Nephron progenitor cell (in vitro differentiated cells): ENCODE data around the gene TRIP10.

Source experiments
- DNase-seq: peaks from one replicate; pipeline ENCODE4 v3.0.0; 2021
- H3K27ac Mint-ChIP-seq: 2 replicates; pipeline ENCODE4 v1.8.0; 2021; ENCODE audit warnings: mild to moderate bottlenecking, moderate library complexity, mixed read lengths
- H3K27me3 Mint-ChIP-seq: 2 replicates; pipeline ENCODE4 v1.8.0; 2021; ENCODE audit warnings: mild to moderate bottlenecking, low read depth, mixed read lengths; ENCODE audit not compliant: poor library complexity
- H3K36me3 Mint-ChIP-seq: 2 replicates; pipeline ENCODE4 v1.8.0; 2021; ENCODE audit warnings: low read depth, mixed read lengths
- H3K4me1 Mint-ChIP-seq: 2 replicates; pipeline ENCODE4 v1.8.0; 2021; ENCODE audit warnings: mixed read lengths
- H3K4me3 Mint-ChIP-seq: 2 replicates; pipeline ENCODE4 v1.8.0; 2021; ENCODE audit warnings: mild to moderate bottlenecking, moderate library complexity, mixed read lengths
- H3K9me3 Mint-ChIP-seq: 2 replicates; pipeline ENCODE4 v1.8.0; 2021; ENCODE audit warnings: mild to moderate bottlenecking, moderate library complexity, mixed read lengths
- CTCF ChIP-seq: fragments of 200-600 bp; sonication (generic); IDR thresholded peaks from 2 replicates; pipeline ENCODE4 v1.5.0; 2021; ENCODE audit warnings: antibody characterized with exemption

TRIP10 gene

GRCh38 chr19:6712692-6713670, 26.5 kb upstream of the TRIP10 start:
- peaks cover 6% of the 10 kb centered on the region for H3K4me1 Mint-ChIP-seq
- no peak for TF ChIP-seq CTCF
- H3K27ac Mint-ChIP-seq = no peak overlapping the region
- H3K9me3 Mint-ChIP-seq = no peaks in the 10 kb centered on the region
- no peak overlapping the region for H3K4me3 Mint-ChIP-seq
- no peaks in the 10 kb centered on the region for H3K36me3 Mint-ChIP-seq
- no peak for DNase-seq
- peaks cover 67% of the 10 kb centered on the region for H3K27me3 Mint-ChIP-seq

GRCh38 chr19:6713773-6714692, 25.4 kb upstream of the TRIP10 start:
- H3K4me1 Mint-ChIP-seq = peaks cover 6% of the 10 kb centered on the region
- no peaks in the 10 kb centered on the region for H3K36me3 Mint-ChIP-seq
- no peaks in the 10 kb centered on the region for H3K9me3 Mint-ChIP-seq
- DNase-seq = no peak
- TF ChIP-seq CTCF = no peak
- H3K27ac Mint-ChIP-seq = no peak overlapping the region
- H3K4me3 Mint-ChIP-seq = no peak overlapping the region
- peaks cover 62% of the 10 kb centered on the region for H3K27me3 Mint-ChIP-seq

- Mint-ChIP-seq H3K27me3 (peaks cover 59% of the 10 kb centered on the region), H3K4me1 (peaks cover 6% of the 10 kb centered on the region), H3K27ac (no peak overlapping the region), H3K9me3 (no peaks in the 10 kb centered on the region), H3K4me3 (no peak overlapping the region), H3K36me3 (no peaks in the 10 kb centered on the region)
- no peak for TF ChIP-seq CTCF
- no peak for DNase-seq
Observed at GRCh38 chr19:6714749-6715555, 24.5 kb upstream of the TRIP10 start.

GRCh38 chr19:6716610-6716970, 22.9 kb upstream of the TRIP10 start:
- peaks cover 47% of the 10 kb centered on the region for H3K27me3 Mint-ChIP-seq
- no peak overlapping the region for H3K4me3 Mint-ChIP-seq
- no peak overlapping the region for H3K27ac Mint-ChIP-seq
- H3K4me1 Mint-ChIP-seq = peaks cover 14% of the 10 kb centered on the region
- H3K36me3 Mint-ChIP-seq = no peaks in the 10 kb centered on the region
- DNase-seq = no peak
- no peaks in the 10 kb centered on the region for H3K9me3 Mint-ChIP-seq
- no peak for TF ChIP-seq CTCF

GRCh38 chr19:6717036-6717435, 22.4 kb upstream of the TRIP10 start:
- TF ChIP-seq CTCF = no peak
- no peak overlapping the region for H3K4me3 Mint-ChIP-seq
- peaks cover 19% of the 10 kb centered on the region for H3K4me1 Mint-ChIP-seq
- peaks cover 42% of the 10 kb centered on the region for H3K27me3 Mint-ChIP-seq
- H3K9me3 Mint-ChIP-seq = no peaks in the 10 kb centered on the region
- no peak for DNase-seq
- H3K27ac Mint-ChIP-seq = no peak overlapping the region
- H3K36me3 Mint-ChIP-seq = no peaks in the 10 kb centered on the region
